H9 (cell line): ENCODE data around the gene ZC3H6. TPM values are rescaled to one million over a fixed set of nuclear protein-coding genes. Genes with fewer than 3 reads are reported as not detected.
A peak's percentile ranks its signal among the peaks of the same experiment; 100 is the strongest.

Source experiments
- DNase-seq: peaks from one replicate; pipeline ENCODE4 v3.0.0-alpha.2; 2017
- H2AFZ ChIP-seq: one replicate; pipeline ENCODE4 v1.6.1; 2013; ENCODE audit warnings: mild to moderate bottlenecking, low read length, control low read depth, moderate library complexity
- H2AK5ac ChIP-seq: 2 replicates; pipeline ENCODE4 v1.6.1; 2013; ENCODE audit warnings: low read length, control low read depth, mixed read lengths; ENCODE audit not compliant: insufficient read length
- H2BK120ac ChIP-seq: one replicate; pipeline ENCODE4 v1.6.1; 2013; ENCODE audit warnings: low read depth, mild to moderate bottlenecking, low read length, control low read depth, inconsistent platforms; ENCODE audit not compliant: poor library complexity, severe bottlenecking
- H2BK12ac ChIP-seq: 2 replicates; pipeline ENCODE4 v1.6.1; 2013; ENCODE audit warnings: low read length, control low read depth, mixed read lengths, low read depth; ENCODE audit not compliant: insufficient read length
- H2BK15ac ChIP-seq: 2 replicates; pipeline ENCODE4 v1.6.1; 2013; ENCODE audit warnings: low read depth, low read length, control low read depth
- H2BK20ac ChIP-seq: one replicate; pipeline ENCODE4 v1.6.1; 2013; ENCODE audit warnings: low read depth, mild to moderate bottlenecking, low read length, control low read depth, inconsistent platforms; ENCODE audit not compliant: poor library complexity, severe bottlenecking
- H2BK5ac ChIP-seq: 2 replicates; pipeline ENCODE4 v1.6.1; 2013; ENCODE audit warnings: low read length, control low read depth, mixed read lengths; ENCODE audit not compliant: insufficient read length
- H3K14ac ChIP-seq: 2 replicates; pipeline ENCODE4 v1.6.1; 2013; ENCODE audit warnings: low read length, control low read depth; ENCODE audit not compliant: insufficient read depth
- H3K18ac ChIP-seq: 2 replicates; pipeline ENCODE4 v1.6.1; 2013; ENCODE audit warnings: low read depth, mild to moderate bottlenecking, mixed read lengths, low read length, control low read depth; ENCODE audit not compliant: insufficient read length
- H3K23ac ChIP-seq: 2 replicates; pipeline ENCODE4 v1.6.1; 2013; ENCODE audit warnings: low read length, control low read depth, mixed read lengths, low read depth; ENCODE audit not compliant: insufficient read length
- H3K23me2 ChIP-seq: 2 replicates; pipeline ENCODE4 v1.6.1; 2013; ENCODE audit warnings: low read depth, mild to moderate bottlenecking, mixed read lengths, low read length, control low read depth; ENCODE audit not compliant: insufficient read length, poor library complexity, severe bottlenecking
- H3K27ac ChIP-seq: 2 replicates; pipeline ENCODE4 v1.5.1; 2013; ENCODE audit warnings: low read length, control low read depth, mixed read lengths, low read depth; ENCODE audit not compliant: insufficient read length
- H3K27me3 ChIP-seq: 2 replicates; pipeline ENCODE4 v1.6.1; 2013; ENCODE audit warnings: low read length, control low read depth, inconsistent platforms; ENCODE audit not compliant: insufficient read depth
- H3K4ac ChIP-seq: 2 replicates; pipeline ENCODE4 v1.6.1; 2013; ENCODE audit warnings: low read depth, mild to moderate bottlenecking, control low read depth, inconsistent platforms, low read length, moderate library complexity
- H3K4me1 ChIP-seq: 2 replicates; pipeline ENCODE4 v1.6.1; 2013; ENCODE audit warnings: low read length, control low read depth, inconsistent platforms; ENCODE audit not compliant: insufficient read depth
- H3K4me2 ChIP-seq: 2 replicates; pipeline ENCODE4 v1.6.1; 2013; ENCODE audit warnings: low read length, control low read depth, mixed read lengths; ENCODE audit not compliant: insufficient read length, insufficient read depth
- H3K56ac ChIP-seq: 2 replicates; pipeline ENCODE4 v1.6.1; 2013; ENCODE audit warnings: low read depth, mild to moderate bottlenecking, mixed read lengths, low read length, control low read depth; ENCODE audit not compliant: insufficient read length
- H3K79me1 ChIP-seq: 2 replicates; pipeline ENCODE4 v1.6.1; 2013; ENCODE audit warnings: low read depth, mild to moderate bottlenecking, moderate library complexity, low read length, control low read depth, inconsistent platforms; ENCODE audit not compliant: insufficient read depth, poor library complexity, severe bottlenecking
- H3K79me2 ChIP-seq: 2 replicates; pipeline ENCODE4 v1.6.1; 2013; ENCODE audit warnings: low read length, control low read depth, inconsistent platforms; ENCODE audit not compliant: insufficient read depth
- H3K9ac ChIP-seq: 2 replicates; pipeline ENCODE4 v1.6.1; 2013; ENCODE audit warnings: low read length, control low read depth, mixed read lengths; ENCODE audit not compliant: insufficient read length; ENCODE audit errors: extremely low read depth
- H3K9me3 ChIP-seq: one replicate; pipeline ENCODE4 v1.6.1; 2013; ENCODE audit warnings: low read depth, low read length, inconsistent platforms; ENCODE audit not compliant: control insufficient read depth
- H3T11ph ChIP-seq: one replicate; pipeline ENCODE4 v1.6.1; 2013; ENCODE audit warnings: mild to moderate bottlenecking, low read length, control low read depth, inconsistent platforms
- H4K20me1 ChIP-seq: one replicate; pipeline ENCODE4 v1.6.1; 2013; ENCODE audit not compliant: control insufficient read depth, insufficient read length, insufficient read depth
- H4K5ac ChIP-seq: 2 replicates; pipeline ENCODE4 v1.6.1; 2013; ENCODE audit warnings: low read depth, mild to moderate bottlenecking, mixed read lengths, low read length, control low read depth; ENCODE audit not compliant: insufficient read length
- H4K8ac ChIP-seq: replicated peaks from 2 replicates; pipeline ENCODE4 v1.6.1; 2013; ENCODE audit warnings: low read length, control low read depth, mixed read lengths, low read depth; ENCODE audit not compliant: insufficient read length
- H4K91ac ChIP-seq: 2 replicates; pipeline ENCODE4 v1.6.1; 2013; ENCODE audit warnings: low read depth, mild to moderate bottlenecking, moderate library complexity, mixed read lengths, low read length, control low read depth; ENCODE audit not compliant: insufficient read length
- H3K27ac Mint-ChIP-seq, 3 experiments: 2 replicates in 2 of 3; 3 replicates in 1 of 3; pipeline ENCODE4 v1.8.0; 2020 to 2021; ENCODE audit warnings: mixed read lengths in 3 of 3, mild to moderate bottlenecking in 1 of 3, moderate library complexity in 1 of 3
- H3K27me3 Mint-ChIP-seq: 2 replicates; pipeline ENCODE4 v1.8.0; 2021; ENCODE audit warnings: low read depth, mild to moderate bottlenecking, moderate library complexity, mixed read lengths
- H3K36me3 Mint-ChIP-seq, 3 experiments: 2 replicates in 2 of 3; 3 replicates in 1 of 3; pipeline ENCODE4 v1.8.0; 2020 to 2021; ENCODE audit warnings: low read depth in 3 of 3, mixed read lengths in 3 of 3; ENCODE audit not compliant: insufficient read depth in 1 of 3
- H3K4me1 Mint-ChIP-seq, 2 experiments: 2 replicates each; pipeline ENCODE4 v1.8.0; 2020; ENCODE audit warnings: mixed read lengths in 2 of 2
- H3K4me3 Mint-ChIP-seq, 2 experiments: 2 replicates in 1 of 2; 3 replicates in 1 of 2; pipeline ENCODE4 v1.8.0; 2020 to 2021; ENCODE audit warnings: mild to moderate bottlenecking in 2 of 2, mixed read lengths in 2 of 2, moderate library complexity in 1 of 2
- H3K9me3 Mint-ChIP-seq, 2 experiments: 2 replicates in 1 of 2; 3 replicates in 1 of 2; pipeline ENCODE4 v1.8.0; 2020; ENCODE audit warnings: mild to moderate bottlenecking in 2 of 2, mixed read lengths in 2 of 2, moderate library complexity in 1 of 2
- CTCF ChIP-seq: fragments of 200-600 bp; sonication (generic); conservative IDR thresholded peaks from 3 replicates; pipeline ENCODE4 v1.8.0; 2021; ENCODE audit warnings: antibody characterized with exemption, mild to moderate bottlenecking
- WGBS: extraction: QIAGEN DNeasy Blood & Tissue Kit; methylation state at CpG from one replicate; pipeline ENCODE4 v1.1.7; 2013; ENCODE audit warnings: missing lambda C conversion rate, low lambda C conversion rate, mixed read lengths; ENCODE audit not compliant: insufficient read length; ENCODE audit errors: extremely low coverage; 5-methylcytosine and 5-hydroxymethylcytosine counted together
- total RNA-seq: library from RNA; stranded (reverse); gene quantifications from 2 replicates; pipeline ENCODE4 v1.2.1, GENCODE V29; 2021

The ZC3H6 gene
- total RNA-seq, 1 experiment from 2014 or later: 3.5 TPM

- no peaks in the 10 kb centered on the region for H3K4me1 ChIP-seq
- H2AK5ac ChIP-seq: no peak overlapping the region
- no peaks in the 10 kb centered on the region for H3K27me3 Mint-ChIP-seq
- H3K4ac ChIP-seq: no peak overlapping the region
- no peak overlapping the region for H3K18ac ChIP-seq
- H4K20me1 ChIP-seq: no peaks in the 10 kb centered on the region
- H4K8ac ChIP-seq: no peak overlapping the region
- no peak overlapping the region for H3K14ac ChIP-seq
- H2BK12ac ChIP-seq: no peak overlapping the region
- no peak overlapping the region for H2BK20ac ChIP-seq
- no peak for TF ChIP-seq CTCF
- H3K4me1 Mint-ChIP-seq: peaks cover 13 to 15% of the 10 kb centered on the region in 2 experiments
- no peak overlapping the region for H3K56ac ChIP-seq
- H3K27ac Mint-ChIP-seq: peak overlapping the region in 1 of 3 experiments; percentile 49; a peak in 1 of 7 replicates
- H2BK5ac ChIP-seq: no peak overlapping the region
- H3K4me2 ChIP-seq: no peak overlapping the region
- no peak overlapping the region for H4K91ac ChIP-seq
- H2BK120ac ChIP-seq: no peak overlapping the region
- H3K9ac ChIP-seq: no peak overlapping the region
- H2AFZ ChIP-seq: no peak overlapping the region
- DNase-seq: no peak
- no peaks in the 10 kb centered on the region for H3K23me2 ChIP-seq
- H3K9me3 Mint-ChIP-seq: peaks cover 2 to 4% of the 10 kb centered on the region in 2 experiments; a peak in 4 of 5 replicates
- no peaks in the 10 kb centered on the region for H3K9me3 ChIP-seq
- no peaks in the 10 kb centered on the region for H3K79me2 ChIP-seq
- H3K4me3 Mint-ChIP-seq: peak overlapping the region; percentile 24 to 54; a peak in 4 of 5 replicates
- no peak overlapping the region for H3K23ac ChIP-seq
- H3K36me3 Mint-ChIP-seq: peaks cover 0 to 4% (median 0%) of the 10 kb centered on the region in 3 experiments; a peak in 3 of 7 replicates
- no peak overlapping the region for H4K5ac ChIP-seq
- H2BK15ac ChIP-seq: no peak overlapping the region
- no peaks in the 10 kb centered on the region for H3K27me3 ChIP-seq
- H3K27ac ChIP-seq: no peak overlapping the region
- no peaks in the 10 kb centered on the region for H3K79me1 ChIP-seq
- no peak overlapping the region for H3T11ph ChIP-seq
- WGBS: no CpG with 5 or more reads among the region's 5 CpGs
These were observed 2.0 kb upstream of the ZC3H6 start for GRCh38 chr2:112273349-112273748.
